T-helper 2 cell treated with Interferon-gamma antibody and Interleukin-4, amounts not matched to agents 5 μg/mL and 100 μg/mL, for 36 hours (primary cell): ENCODE results near the gene ITPR2.

Experiments used
- DNase-seq: peaks from one replicate; pipeline ENCODE4 v3.0.0; 2021; ENCODE audit warnings: low spot score
- H3K27ac Mint-ChIP-seq: one replicate; pipeline ENCODE4 v1.8.0; 2021; ENCODE audit warnings: mild to moderate bottlenecking, mixed read lengths
- H3K27me3 Mint-ChIP-seq: one replicate; pipeline ENCODE4 v1.8.0; 2021; ENCODE audit warnings: low read depth, mixed read lengths
- H3K36me3 Mint-ChIP-seq: one replicate; pipeline ENCODE4 v1.8.0; 2021; ENCODE audit warnings: low read depth, mixed read lengths
- H3K4me1 Mint-ChIP-seq: one replicate; pipeline ENCODE4 v1.8.0; 2021; ENCODE audit warnings: low read depth, mixed read lengths
- H3K4me3 Mint-ChIP-seq: one replicate; pipeline ENCODE4 v1.8.0; 2022; ENCODE audit warnings: mild to moderate bottlenecking, moderate library complexity, mixed read lengths
- H3K9me3 Mint-ChIP-seq: one replicate; pipeline ENCODE4 v1.8.0; 2021; ENCODE audit warnings: mixed read lengths

ITPR2 gene

DNA sequence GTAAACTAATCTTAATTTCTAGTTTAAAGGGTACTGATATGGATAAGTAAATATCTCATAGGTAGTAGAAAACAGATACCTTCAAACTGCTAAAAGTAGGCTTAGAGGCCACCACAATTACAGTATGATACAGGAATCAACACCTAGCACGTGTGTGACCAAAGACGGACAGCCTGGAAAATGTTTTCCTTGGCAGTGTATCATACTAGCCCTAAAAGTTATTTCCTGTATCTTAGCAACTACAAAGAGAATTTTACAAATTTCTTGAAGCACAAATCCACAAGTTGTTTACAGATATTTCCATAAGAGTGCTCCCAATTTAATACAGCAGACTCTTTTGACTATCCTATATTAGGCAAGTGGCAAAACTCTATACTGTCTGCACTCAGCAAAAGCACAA lies 106.0 kb downstream of the ITPR2 start:
- Mint-ChIP-seq H3K27me3 (no peaks in the 10 kb centered on the region), H3K36me3 (peaks cover 9% of the 10 kb centered on the region), H3K4me3 (no peak overlapping the region), H3K4me1 (peaks cover 24% of the 10 kb centered on the region), H3K9me3 (no peaks in the 10 kb centered on the region), H3K27ac (no peak overlapping the region)
- no peak for DNase-seq

DNA sequence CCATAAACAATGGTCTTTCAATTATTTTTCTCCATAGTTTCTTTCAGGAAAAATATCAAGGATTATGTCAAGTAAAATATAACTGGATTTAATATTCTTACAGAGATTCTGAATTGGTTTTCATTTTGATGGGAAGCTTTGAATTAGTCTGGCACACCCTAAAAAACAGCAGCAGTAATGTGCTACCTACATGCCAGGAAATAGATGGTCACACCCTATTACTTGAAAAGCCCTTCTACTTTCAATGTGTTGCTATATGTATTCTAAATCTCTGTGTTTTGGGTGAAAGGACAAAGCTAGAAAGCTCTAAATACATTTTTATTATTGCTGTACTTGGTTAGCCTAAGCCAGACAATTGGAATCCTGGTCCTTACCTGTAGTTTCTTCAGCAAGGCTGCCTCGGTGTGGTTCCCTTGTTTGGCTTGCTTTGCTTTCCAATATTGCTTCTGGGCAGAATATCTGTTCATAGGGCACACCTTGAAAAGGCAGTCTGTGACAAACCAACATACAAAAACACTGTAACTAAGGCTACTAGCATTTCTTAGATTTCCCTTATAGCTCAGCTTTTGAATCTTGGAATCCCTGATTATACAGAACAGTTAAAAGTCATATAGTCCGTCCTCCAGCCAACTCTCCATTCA lies 107.6 kb downstream of the ITPR2 start:
- peak overlapping the region; percentile 43 for H3K27ac Mint-ChIP-seq
- peaks cover 9% of the 10 kb centered on the region for H3K36me3 Mint-ChIP-seq
- peaks cover 20% of the 10 kb centered on the region for H3K4me1 Mint-ChIP-seq
- no peak overlapping the region for H3K4me3 Mint-ChIP-seq
- no peaks in the 10 kb centered on the region for H3K27me3 Mint-ChIP-seq
- DNase-seq = no peak
- no peaks in the 10 kb centered on the region for H3K9me3 Mint-ChIP-seq

DNA sequence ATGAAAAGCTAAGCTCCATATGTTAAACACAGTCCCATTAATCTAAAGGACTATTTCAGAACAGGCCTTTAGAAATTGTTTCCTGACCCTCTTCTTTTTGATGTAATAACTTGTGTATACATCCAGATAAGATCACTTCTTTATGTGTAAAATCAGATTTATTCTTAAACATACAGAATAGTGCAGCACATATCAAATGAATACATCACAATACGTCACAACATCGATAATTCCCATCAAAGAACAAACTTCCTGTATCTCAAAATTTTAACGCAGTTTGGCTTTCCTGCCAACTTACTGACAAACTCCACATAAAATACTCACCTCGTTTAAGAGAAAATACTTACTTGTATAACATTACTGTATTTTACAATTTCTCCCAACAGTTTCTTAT lies 108.7 kb downstream of the ITPR2 start:
- Mint-ChIP-seq H3K4me1 (peaks cover 20% of the 10 kb centered on the region), H3K36me3 (peaks cover 5% of the 10 kb centered on the region), H3K4me3 (no peak overlapping the region), H3K27ac (no peak overlapping the region), H3K9me3 (no peaks in the 10 kb centered on the region), H3K27me3 (no peaks in the 10 kb centered on the region)
- no peak for DNase-seq

DNA sequence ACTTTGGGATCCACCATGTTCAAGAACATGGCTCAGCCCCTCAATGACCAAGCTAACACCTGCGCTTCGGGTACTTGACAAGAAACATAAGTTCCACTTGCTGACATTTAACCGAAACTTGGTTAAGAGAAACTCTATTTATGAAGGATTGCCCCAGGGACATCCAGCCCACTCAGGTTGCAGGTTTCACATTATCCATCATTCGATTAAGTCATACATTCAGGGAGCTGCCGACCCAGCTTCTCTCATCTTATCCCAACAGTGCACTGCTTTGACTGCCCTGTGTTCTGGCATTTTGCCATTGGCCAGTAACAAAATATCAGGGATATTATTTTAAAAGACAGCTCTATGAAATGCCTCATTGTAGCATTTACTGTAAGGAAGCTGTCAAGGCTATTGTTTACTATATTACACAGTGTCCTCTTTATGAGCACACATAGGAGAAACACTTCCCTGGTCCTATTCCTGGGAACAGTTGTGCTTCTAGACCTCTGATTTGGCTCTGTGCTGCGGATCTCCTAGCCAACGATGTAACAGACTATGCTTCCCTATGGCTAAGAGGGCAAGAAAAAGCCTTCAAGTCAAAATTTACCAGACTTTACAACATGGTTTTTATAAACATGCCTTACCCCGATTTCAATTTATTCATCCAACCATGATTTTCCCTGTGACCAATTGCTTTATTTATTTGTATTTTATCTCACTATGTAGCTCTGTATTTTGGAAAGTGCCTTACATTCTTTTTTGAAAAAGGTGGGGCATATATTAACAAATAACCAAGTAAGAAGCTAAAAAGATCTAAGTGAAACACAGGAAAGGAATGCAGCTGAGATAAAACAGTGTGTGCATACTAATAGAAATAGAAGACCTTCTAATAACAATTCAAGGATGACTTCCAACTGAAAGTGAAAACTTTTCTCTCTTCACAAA lies 109.3 kb downstream of the ITPR2 start:
- no peaks in the 10 kb centered on the region for H3K9me3 Mint-ChIP-seq
- no peak overlapping the region for H3K4me3 Mint-ChIP-seq
- H3K36me3 Mint-ChIP-seq = peaks cover 5% of the 10 kb centered on the region
- H3K27me3 Mint-ChIP-seq = no peaks in the 10 kb centered on the region
- no peak overlapping the region for H3K27ac Mint-ChIP-seq
- no peak for DNase-seq
- peaks cover 15% of the 10 kb centered on the region for H3K4me1 Mint-ChIP-seq

DNA sequence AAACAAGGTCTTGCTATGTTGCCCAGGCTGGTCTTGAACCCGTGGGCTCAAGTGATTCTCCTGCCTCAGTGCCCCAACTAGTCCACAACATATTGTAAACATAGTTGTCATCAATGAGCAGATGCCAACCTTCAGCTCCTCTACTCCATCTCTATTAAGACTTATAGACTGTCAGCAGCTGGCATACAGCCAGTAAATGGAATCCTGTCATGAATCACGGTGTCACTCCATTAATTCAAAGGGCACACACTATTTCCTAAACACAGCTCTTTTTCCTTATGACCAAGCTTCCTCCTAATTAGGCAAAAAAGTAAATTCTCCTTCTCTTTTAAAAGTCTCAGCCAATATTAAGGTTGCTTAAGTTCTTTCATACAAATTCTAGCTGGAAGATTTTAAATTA lies 111.2 kb downstream of the ITPR2 start:
- Mint-ChIP-seq H3K9me3 (no peaks in the 10 kb centered on the region), H3K4me1 (peaks cover 13% of the 10 kb centered on the region), H3K27ac (no peak overlapping the region), H3K4me3 (no peak overlapping the region), H3K27me3 (no peaks in the 10 kb centered on the region), H3K36me3 (peaks cover 5% of the 10 kb centered on the region)
- no peak for DNase-seq

- Mint-ChIP-seq H3K36me3 (peaks cover 8% of the 10 kb centered on the region), H3K9me3 (no peaks in the 10 kb centered on the region), H3K4me1 (peaks cover 3% of the 10 kb centered on the region), H3K4me3 (no peak overlapping the region), H3K27me3 (no peaks in the 10 kb centered on the region), H3K27ac (no peak overlapping the region)
- DNase-seq = no peak
Measured at GRCh38 chr12:26719852-26720251, 113.1 kb downstream of the ITPR2 start.

DNA sequence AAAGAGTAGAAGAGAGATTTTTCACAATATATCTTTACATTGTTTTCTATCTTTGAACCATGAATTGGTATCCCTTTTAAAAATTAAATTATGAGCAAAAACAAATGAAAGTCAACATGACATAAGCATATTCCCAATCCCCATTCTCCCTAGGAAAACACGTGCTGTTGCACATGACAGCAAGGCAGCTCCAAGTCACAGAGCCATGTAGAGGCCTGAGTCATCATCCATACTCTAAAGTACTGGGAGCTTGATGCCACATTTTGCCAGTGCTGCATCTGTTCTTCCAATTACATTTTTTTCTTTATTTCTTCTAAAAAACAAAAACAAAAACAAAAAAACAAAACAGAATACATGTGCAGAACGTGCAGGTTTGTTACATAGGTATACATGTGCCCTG lies 115.2 kb downstream of the ITPR2 start:
- peaks cover 9% of the 10 kb centered on the region for H3K36me3 Mint-ChIP-seq
- H3K27me3 Mint-ChIP-seq = no peaks in the 10 kb centered on the region
- H3K4me3 Mint-ChIP-seq = no peak overlapping the region
- no peak for DNase-seq
- peaks cover 2% of the 10 kb centered on the region for H3K4me1 Mint-ChIP-seq
- no peak overlapping the region for H3K27ac Mint-ChIP-seq
- no peaks in the 10 kb centered on the region for H3K9me3 Mint-ChIP-seq

DNA sequence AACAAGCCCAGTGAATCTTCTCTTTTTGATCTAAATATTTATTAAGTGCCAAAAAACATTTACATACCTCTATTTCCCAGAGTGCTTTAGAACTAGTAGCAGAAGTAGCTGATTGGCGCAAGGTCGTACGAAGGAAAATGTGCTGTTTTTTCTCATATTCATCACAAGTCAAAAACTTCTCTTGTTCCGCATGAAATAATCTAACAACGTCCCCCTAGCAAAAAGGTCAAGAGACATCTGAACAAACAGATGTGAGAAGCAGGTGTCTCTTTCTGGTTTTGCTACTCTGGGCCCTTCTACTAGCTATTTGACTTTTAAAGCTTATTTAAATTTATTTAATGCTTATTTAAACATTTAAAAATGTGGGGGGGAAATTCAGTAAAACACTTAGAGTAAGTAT lies 117.8 kb downstream of the ITPR2 start:
- Mint-ChIP-seq H3K27ac (no peak overlapping the region), H3K27me3 (no peaks in the 10 kb centered on the region), H3K4me3 (no peak overlapping the region), H3K9me3 (no peaks in the 10 kb centered on the region), H3K4me1 (no peaks in the 10 kb centered on the region), H3K36me3 (peaks cover 6% of the 10 kb centered on the region)
- no peak for DNase-seq

GRCh38 chr12:26713885-26714383 lies 119.1 kb downstream of the ITPR2 start:
- Mint-ChIP-seq H3K9me3 (no peaks in the 10 kb centered on the region), H3K27me3 (no peaks in the 10 kb centered on the region), H3K36me3 (peaks cover 6% of the 10 kb centered on the region), H3K4me3 (no peak overlapping the region), H3K4me1 (no peaks in the 10 kb centered on the region), H3K27ac (no peak overlapping the region)
- DNase-seq = no peak

GRCh38 chr12:26712892-26713291 lies 120.1 kb downstream of the ITPR2 start:
- no peak overlapping the region for H3K27ac Mint-ChIP-seq
- H3K9me3 Mint-ChIP-seq = no peaks in the 10 kb centered on the region
- H3K27me3 Mint-ChIP-seq = no peaks in the 10 kb centered on the region
- peaks cover 12% of the 10 kb centered on the region for H3K36me3 Mint-ChIP-seq
- no peak overlapping the region for H3K4me3 Mint-ChIP-seq
- DNase-seq = no peak
- H3K4me1 Mint-ChIP-seq = no peaks in the 10 kb centered on the region

DNA sequence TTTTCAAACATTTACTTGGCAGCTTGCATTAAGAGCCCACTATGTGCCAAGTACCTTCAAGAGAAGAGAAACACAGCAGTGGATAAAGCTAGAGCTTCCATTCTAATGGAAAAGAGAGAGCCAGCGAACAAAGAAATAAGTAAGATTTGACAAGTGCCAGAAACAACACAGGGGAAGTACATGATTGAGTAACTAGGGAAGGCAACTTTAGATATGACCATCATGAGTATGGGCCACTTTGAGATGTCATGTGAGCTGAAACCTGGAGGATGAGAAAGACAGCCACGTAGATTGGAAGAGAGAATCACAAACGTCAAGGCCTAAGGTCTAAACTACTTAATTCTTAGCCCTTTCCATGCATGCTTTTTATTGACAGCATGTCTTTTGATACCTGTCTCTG lies 121.4 kb downstream of the ITPR2 start:
- Mint-ChIP-seq H3K27ac (no peak overlapping the region), H3K27me3 (no peaks in the 10 kb centered on the region), H3K4me3 (no peak overlapping the region), H3K4me1 (no peaks in the 10 kb centered on the region), H3K36me3 (peaks cover 12% of the 10 kb centered on the region), H3K9me3 (no peaks in the 10 kb centered on the region)
- DNase-seq = no peak

- H3K27ac Mint-ChIP-seq = no peak overlapping the region
- H3K27me3 Mint-ChIP-seq = no peaks in the 10 kb centered on the region
- H3K9me3 Mint-ChIP-seq = no peaks in the 10 kb centered on the region
- H3K4me1 Mint-ChIP-seq = no peaks in the 10 kb centered on the region
- peaks cover 12% of the 10 kb centered on the region for H3K36me3 Mint-ChIP-seq
- no peak overlapping the region for H3K4me3 Mint-ChIP-seq
- no peak for DNase-seq
Measured at GRCh38 chr12:26711072-26711471, 121.9 kb downstream of the ITPR2 start.

GRCh38 chr12:26705851-26706250 lies 127.1 kb downstream of the ITPR2 start:
- Mint-ChIP-seq H3K9me3 (no peaks in the 10 kb centered on the region), H3K4me3 (no peak overlapping the region), H3K27me3 (no peaks in the 10 kb centered on the region), H3K4me1 (no peaks in the 10 kb centered on the region), H3K27ac (no peak overlapping the region), H3K36me3 (peaks cover 6% of the 10 kb centered on the region)
- DNase-seq = no peak

DNA sequence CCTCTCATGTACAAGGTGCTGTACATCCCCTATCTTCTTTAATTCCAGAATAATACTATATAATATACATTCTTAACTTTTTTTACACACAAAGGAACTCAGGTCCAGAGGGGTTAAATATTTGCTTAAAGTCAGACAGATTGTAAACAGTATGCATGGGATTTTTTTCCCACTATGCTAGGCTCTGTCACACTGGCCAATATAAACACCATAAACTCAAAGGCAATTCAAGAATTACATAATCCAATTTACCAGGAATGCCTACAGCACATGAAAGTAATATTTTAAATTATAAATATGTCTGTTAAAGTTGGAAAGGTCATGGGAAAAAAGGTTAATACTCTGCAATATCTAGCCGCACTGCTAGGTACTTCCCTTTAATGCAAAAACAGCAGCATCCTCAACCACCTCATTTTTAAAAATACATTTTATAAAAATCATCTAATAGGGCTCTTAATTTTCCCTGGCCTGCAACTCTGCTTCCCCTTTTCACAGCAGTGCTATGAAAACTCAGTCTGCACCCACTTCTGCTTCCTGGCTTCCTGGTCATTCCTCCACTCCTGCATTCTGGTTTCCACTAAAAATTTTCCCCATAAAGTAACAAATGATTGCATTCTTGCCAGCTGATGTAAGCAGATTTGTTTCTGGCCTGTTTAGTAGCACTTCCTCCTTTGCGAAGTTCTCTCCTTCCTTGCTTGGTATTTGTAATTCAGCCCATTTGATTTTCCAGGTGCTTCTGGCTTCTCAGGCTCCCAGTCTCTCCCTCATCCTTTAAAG lies 128.1 kb downstream of the ITPR2 start:
- Mint-ChIP-seq H3K4me3 (no peak overlapping the region), H3K9me3 (no peaks in the 10 kb centered on the region), H3K27ac (no peak overlapping the region), H3K4me1 (no peaks in the 10 kb centered on the region), H3K27me3 (no peaks in the 10 kb centered on the region), H3K36me3 (peaks cover 6% of the 10 kb centered on the region)
- DNase-seq = no peak
